Aorta (tissue), 5 donors: ENCODE data around the gene TNRC18. TPM values are rescaled to one million over a fixed set of nuclear protein-coding genes. Genes with fewer than 3 reads are reported as not detected.
"Not testable (repeated sequence)": the region's sequence is repeated elsewhere in the genome, so short reads cannot be mapped to it uniquely, and the experiment has no call there.

Experiments used
- ATAC-seq: fragments of 200-7000 bp; cut with Tn5 transposase; one replicate; pipeline ENCODE4 v1.9.1; 2022; ENCODE audit warnings: moderate library complexity; ENCODE audit not compliant: low FRiP score
- DNase-seq, 2 donors: peaks; one replicate each; pipeline ENCODE4 v3.0.0-alpha.2; 2020
- H3K27ac ChIP-seq, 2 donors: one replicate each; pipeline ENCODE4 v1.5.1; 2013; ENCODE audit warnings: low read length in 2 of 2, mild to moderate bottlenecking in 2 of 2, moderate library complexity in 2 of 2, control low read depth in 1 of 2, inconsistent platforms in 1 of 2, low read depth in 1 of 2
- H3K27me3 ChIP-seq, 2 donors: one replicate each; pipeline ENCODE4 v1.6.1; 2013; ENCODE audit warnings: control low read depth in 1 of 2, low read length in 1 of 2, mild to moderate bottlenecking in 1 of 2, moderate library complexity in 1 of 2; ENCODE audit not compliant: insufficient read depth in 2 of 2, control insufficient read depth in 1 of 2
- H3K36me3 ChIP-seq, 2 donors: one replicate each; pipeline ENCODE4 v1.6.1; 2013; ENCODE audit warnings: control low read depth in 1 of 2, low read length in 1 of 2, mild to moderate bottlenecking in 1 of 2; ENCODE audit not compliant: insufficient read depth in 2 of 2, control insufficient read depth in 1 of 2
- H3K4me1 ChIP-seq, 2 donors: one replicate each; pipeline ENCODE4 v1.6.1; 2013; ENCODE audit warnings: low read length in 2 of 2, control low read depth in 1 of 2, mild to moderate bottlenecking in 1 of 2, moderate library complexity in 1 of 2; ENCODE audit not compliant: insufficient read depth in 2 of 2, control insufficient read depth in 1 of 2
- H3K4me3 ChIP-seq, 2 donors: one replicate each; pipeline ENCODE4 v1.5.1; 2013; ENCODE audit warnings: low read length in 2 of 2, control low read depth in 1 of 2, mild to moderate bottlenecking in 1 of 2
- H3K9me3 ChIP-seq: one replicate; pipeline ENCODE4 v1.6.1; 2013; ENCODE audit warnings: mild to moderate bottlenecking, low read length; ENCODE audit not compliant: control insufficient read depth
- WGBS, 2 donors: extraction: QIAGEN DNeasy Blood & Tissue Kit; methylation state at CpG; one replicate each; pipeline ENCODE4 v1.1.7; 2013; 5-methylcytosine and 5-hydroxymethylcytosine counted together
- intact Hi-C, 2 donors: fragments of 100-400 bp; cut with DNase I; formaldehyde crosslinking; loops; one replicate each; pipeline versions ENCODE4 v1.14.2 to v1.15.0; 2022
- polyA plus RNA-seq, 2 donors: library from polyadenylated mRNA; stranded (reverse); fragments of 200-250 nt; gene quantifications; one replicate each; pipeline ENCODE4 v1.2.3, GENCODE V29; 2013
- total RNA-seq, 2 donors: library from RNA; stranded (reverse); fragmentation: NEBNext Ultra II Directional; extraction: Animal tissue kit (Norgen Biotek cat#: 25700); gene quantifications; one replicate each; pipeline ENCODE4 v1.2.1, GENCODE V29; 2021
- donor health status: healthy with polysubstance abuse.
- donor health status: Bipolar disorder and iron deficiency.
- donor health status: DM: no; HTN: no; CAD: no.
- donor health status: DM: no; HTN: no; CAD: no.
- donor health status: DM: yes; HTN: yes; CAD: no.

TNRC18 gene
- total and polyA plus RNA-seq, 4 donors: 41.8 to 132 (median 78.2) TPM

DNA sequence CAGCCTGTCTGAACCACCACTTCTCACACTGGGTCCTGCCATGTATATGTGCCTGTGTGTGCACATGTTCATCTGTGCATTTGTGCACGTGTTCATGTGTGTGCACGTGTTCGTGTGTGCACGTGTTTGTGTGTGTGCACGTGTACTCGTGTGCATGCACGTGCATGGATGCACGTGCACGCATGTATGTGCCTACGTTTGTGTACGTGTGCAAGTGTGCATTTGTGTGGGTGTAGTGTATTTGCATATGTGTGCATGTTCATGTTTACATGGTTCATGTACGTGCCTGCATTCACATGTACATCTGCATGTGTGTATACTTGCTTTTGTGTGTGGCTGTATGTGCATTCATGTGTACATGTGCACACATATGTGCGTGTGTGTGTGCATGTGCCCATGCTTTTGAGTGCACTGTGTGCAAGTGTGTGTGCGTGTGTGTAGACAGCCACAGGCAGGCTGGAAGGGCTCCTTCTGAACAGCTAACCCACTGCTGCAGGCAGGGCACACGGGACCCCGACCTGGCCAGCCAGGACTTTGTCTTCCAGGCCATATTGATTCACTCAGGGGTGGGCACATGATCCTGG is 112.7 kb downstream of the TNRC18 start:
- ATAC-seq (no peak), DNase-seq (no peak)
- peaks cover 0 to 14% of the 10 kb centered on the region in 2 donors for H3K36me3 ChIP-seq
- H3K9me3 ChIP-seq: no peaks in the 10 kb centered on the region
- no peaks in the 10 kb centered on the region for H3K4me1 ChIP-seq
- WGBS, 2 donors: 88 to 92% methylated on average over 16 of the region's 16 CpGs
- intact Hi-C loops: no loop called here
- no peaks in the 10 kb centered on the region for H3K27me3 ChIP-seq
- no peak overlapping the region for H3K27ac ChIP-seq
- no peak overlapping the region for H3K4me3 ChIP-seq

DNA sequence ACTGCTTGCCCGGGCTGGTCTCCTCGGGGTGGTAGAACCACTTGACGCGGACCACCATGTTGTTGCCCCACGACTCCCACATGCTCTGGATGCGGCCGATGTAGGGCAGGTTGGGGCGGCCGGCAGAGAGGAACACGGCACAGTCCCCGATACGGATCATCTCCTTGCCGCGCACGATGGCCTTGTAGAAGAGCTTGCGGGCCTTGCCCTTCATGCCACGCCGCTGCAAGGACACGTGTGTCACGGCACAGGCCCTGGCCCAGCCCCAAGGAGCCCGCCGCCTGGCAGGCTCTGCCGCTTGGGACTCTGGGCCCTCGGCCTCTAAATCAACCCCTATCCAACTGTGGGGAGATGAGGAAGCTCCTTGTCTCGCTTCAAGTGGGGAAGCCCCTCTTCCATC is 114.5 kb downstream of the TNRC18 start:
- intact Hi-C loops: no loop called here
- no peaks in the 10 kb centered on the region for H3K9me3 ChIP-seq
- WGBS, 2 donors: 93 to 94% methylated on average over 25 of the region's 25 CpGs
- H3K27me3 ChIP-seq: no peaks in the 10 kb centered on the region
- no peak overlapping the region for H3K4me3 ChIP-seq
- no peak for ATAC-seq
- H3K36me3 ChIP-seq: peaks cover 0 to 13% of the 10 kb centered on the region in 2 donors
- no peaks in the 10 kb centered on the region for H3K4me1 ChIP-seq
- H3K27ac ChIP-seq: no peak overlapping the region
- no peak for DNase-seq

DNA sequence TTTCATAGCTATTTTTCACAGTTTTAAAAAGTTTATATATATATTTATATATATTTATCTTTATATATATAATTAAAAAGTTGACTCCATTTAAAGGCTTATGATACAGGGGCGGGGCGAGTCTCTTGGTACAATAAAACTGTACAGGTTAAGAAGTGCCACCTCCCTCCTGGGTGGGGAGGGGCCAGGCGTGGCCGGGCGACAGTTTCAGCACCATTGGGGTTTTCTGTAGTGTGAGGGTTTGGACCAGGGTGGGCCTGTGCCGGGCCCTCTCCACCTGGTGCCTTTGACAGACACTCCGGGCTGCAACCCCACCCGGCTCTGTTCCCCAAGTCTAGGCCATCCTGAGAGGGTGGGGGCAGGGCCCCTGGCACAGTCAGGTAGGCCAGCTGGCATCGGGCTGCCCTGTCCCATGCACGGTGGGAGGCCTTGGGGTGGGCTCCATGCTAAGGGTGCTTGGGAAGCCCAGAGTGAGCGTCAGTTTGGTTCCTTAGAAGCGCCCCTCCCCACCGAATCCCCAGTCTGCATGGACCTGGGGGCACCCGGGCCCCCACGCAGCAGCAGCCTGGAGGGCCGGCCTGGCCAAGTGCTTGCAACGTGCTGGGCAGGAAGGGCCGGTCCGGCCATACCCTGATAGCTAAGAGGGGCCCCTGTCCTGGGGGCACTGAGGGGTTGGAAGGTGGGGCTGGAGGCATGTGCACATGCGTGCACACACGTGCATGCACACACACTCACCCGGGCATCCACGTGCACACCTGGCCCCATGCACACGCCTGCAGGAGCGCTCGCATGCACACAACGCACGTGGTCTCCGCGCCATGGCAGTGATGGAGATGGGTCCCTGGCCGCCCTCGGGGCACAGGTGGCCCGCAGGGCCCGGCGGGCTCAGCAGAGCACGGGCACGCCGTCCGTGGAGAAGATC is 116.2 kb downstream of the TNRC18 start:
- peak; percentile 3 for ATAC-seq
- intact Hi-C loops, H3K4me1 ChIP-seq, H3K9me3 ChIP-seq, H3K27ac ChIP-seq, H3K27me3 ChIP-seq, H3K4me3 ChIP-seq, DNase-seq: not testable (repeated sequence)
- WGBS, 2 donors: 89 to 90% methylated on average over 34 to 39 of the region's 39 CpGs
- peaks cover 0 to 13% of the 10 kb centered on the region in 2 donors for H3K36me3 ChIP-seq

DNA sequence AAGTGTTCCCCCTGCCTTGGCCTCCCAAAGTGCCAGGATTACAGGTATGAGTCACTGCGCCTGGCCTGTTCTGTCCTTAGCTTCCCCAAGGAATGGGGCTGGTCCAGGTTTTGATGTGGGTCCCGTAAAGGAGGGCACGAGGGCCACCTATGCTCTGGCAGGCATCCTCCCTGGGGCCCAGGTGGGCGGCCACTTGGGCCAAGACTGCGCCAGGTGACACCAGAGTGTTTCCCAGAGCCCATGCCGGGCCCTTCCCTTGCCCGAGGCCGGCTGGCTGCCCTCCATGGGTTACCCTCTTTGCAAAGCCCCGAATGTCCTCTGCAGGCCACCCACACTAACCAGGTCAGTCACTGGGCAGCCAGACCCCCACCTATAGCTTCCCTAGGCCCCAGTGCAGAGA is 118.6 kb downstream of the TNRC18 start:
- H3K4me3 ChIP-seq, ATAC-seq, H3K4me1 ChIP-seq, intact Hi-C loops, H3K36me3 ChIP-seq, H3K27ac ChIP-seq, DNase-seq, H3K27me3 ChIP-seq, H3K9me3 ChIP-seq: not testable (repeated sequence)
- WGBS, 2 donors: 89 to 90% methylated on average over 9 of the region's 9 CpGs

DNA sequence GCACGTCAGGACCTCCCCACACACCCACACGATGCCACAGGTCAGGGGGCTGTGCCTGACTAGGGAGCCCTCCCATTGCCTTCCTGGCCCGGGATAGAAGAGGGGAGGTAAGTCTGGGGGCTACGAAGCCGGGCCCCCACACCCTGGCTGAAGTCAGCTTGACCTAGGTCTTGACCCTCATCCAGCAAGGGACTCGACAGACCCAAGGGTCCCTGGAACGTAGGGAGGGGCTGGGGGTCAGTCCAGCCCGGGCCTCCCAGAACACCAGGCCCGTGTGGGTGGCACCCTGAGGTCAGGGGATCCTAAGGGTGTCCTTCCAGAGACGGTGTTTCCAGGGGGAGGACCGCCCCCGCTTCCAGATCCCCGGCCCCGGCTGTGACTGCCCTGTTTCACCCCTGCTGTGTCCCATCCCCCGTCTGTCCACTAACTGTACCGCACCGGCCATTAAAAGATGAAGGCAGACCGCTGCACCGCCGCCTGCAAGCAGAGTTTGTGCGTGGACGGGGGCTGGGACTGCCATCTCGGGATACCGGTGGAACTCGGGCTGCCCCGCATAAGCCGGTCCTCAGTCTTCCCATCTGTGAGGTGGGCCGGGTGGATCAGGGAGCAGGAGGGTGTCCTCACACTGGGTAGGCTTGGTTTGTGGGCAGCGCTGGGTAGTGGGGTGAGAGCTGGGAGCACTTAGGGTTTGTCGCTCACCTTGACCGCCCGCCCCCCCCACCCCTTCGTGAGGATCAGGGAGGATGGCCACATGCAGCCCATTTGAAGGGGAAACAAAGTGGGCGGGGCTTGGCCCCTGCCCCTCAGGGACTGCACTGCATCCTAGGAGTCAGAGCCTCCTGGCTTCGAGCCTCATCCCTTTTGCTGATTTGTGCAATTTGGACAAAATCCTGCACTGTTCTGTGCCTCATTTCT is 119.8 kb downstream of the TNRC18 start:
- DNase-seq: no peak
- 60 to 66% methylated on average over 35 of the region's 35 CpGs for WGBS, 2 donors
- H3K36me3 ChIP-seq: peaks cover 0 to 8% of the 10 kb centered on the region in 2 donors
- ATAC-seq: no peak
- no peaks in the 10 kb centered on the region for H3K9me3 ChIP-seq
- H3K27me3 ChIP-seq: no peaks in the 10 kb centered on the region
- H3K4me3 ChIP-seq: no peak overlapping the region
- no peak overlapping the region for H3K27ac ChIP-seq
- no peaks in the 10 kb centered on the region for H3K4me1 ChIP-seq
- intact Hi-C loops: no loop called here

DNA sequence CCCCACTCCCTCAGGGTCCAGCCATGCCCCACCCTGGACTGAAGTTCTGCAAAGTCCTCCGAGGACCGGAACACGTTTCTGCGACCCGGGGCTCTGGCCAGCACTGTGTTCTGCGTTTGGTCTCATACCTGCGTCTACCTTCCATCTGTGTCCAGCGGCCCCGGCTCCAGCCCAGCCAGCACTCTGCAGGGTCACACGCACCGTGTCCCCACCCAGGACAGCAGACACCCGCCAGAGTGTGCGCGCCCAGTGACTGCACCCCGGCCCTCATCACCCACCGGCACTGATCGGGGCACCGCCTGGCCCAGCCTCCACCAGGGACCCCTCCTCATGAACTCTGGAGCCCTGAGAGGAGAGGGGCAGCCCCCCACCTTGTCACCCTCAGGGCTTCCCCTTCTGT is 120.6 kb downstream of the TNRC18 start:
- H3K9me3 ChIP-seq: no peaks in the 10 kb centered on the region
- H3K4me3 ChIP-seq: no peak overlapping the region
- no peaks in the 10 kb centered on the region for H3K27me3 ChIP-seq
- no peaks in the 10 kb centered on the region for H3K4me1 ChIP-seq
- H3K36me3 ChIP-seq: peaks cover 0 to 5% of the 10 kb centered on the region in 2 donors
- ATAC-seq: no peak
- no peak for DNase-seq
- intact Hi-C loops: no loop called here
- WGBS, 2 donors: 77 to 81% methylated on average over 18 of the region's 18 CpGs
- no peak overlapping the region for H3K27ac ChIP-seq

DNA sequence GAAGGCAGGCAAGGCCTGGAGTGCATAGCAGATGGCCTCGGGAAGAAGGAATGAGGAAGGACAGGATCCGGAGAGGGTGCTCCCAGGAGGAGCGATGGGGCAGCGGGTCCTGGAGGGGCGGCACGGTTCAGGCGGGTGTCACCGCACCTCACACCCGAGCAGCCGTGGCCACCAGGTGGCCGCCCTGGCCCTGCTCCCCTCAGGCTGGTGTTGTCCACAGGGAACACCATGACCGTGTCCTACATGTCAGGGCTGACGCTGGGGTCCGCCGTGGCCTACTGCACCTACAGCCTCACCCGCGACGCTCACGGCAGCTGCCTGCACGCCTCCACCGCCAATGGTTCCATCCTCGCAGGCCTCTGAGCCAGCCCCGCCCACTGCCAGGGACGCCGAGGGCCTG is 121.1 kb downstream of the TNRC18 start:
- Histone ChIP-seq H3K27me3 (no peaks in the 10 kb centered on the region), H3K9me3 (no peaks in the 10 kb centered on the region), H3K4me3 (no peak overlapping the region), H3K36me3 (peaks cover 0 to 2% of the 10 kb centered on the region in 2 donors), H3K4me1 (no peaks in the 10 kb centered on the region), H3K27ac (no peak overlapping the region)
- 66 to 68% methylated on average over 25 of the region's 25 CpGs for WGBS, 2 donors
- intact Hi-C loops: no loop called here
- ATAC-seq (no peak), DNase-seq (no peak)

DNA sequence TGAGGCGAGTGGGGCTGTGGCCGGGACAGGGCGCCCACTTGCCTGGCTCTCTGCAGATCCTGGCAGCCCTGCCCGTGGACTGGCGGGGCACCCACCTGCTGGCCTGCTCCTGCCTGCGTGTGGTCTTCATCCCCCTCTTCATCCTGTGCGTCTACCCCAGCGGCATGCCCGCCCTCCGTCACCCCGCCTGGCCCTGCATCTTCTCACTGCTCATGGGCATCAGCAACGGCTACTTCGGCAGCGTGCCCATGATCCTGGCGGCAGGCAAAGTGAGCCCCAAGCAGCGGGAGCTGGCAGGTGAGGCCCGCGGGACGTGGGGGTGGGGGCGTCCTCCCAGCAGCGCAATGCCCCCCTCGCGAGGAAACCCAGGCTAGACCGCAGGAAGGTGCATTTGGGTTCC is 123.3 kb downstream of the TNRC18 start:
- 89 to 91% methylated on average over 24 of the region's 24 CpGs for WGBS, 2 donors
- H3K27ac ChIP-seq: no peak overlapping the region
- H3K36me3 ChIP-seq: no peaks in the 10 kb centered on the region
- intact Hi-C loops: no loop called here
- H3K9me3 ChIP-seq: no peaks in the 10 kb centered on the region
- no peak overlapping the region for H3K4me3 ChIP-seq
- no peaks in the 10 kb centered on the region for H3K27me3 ChIP-seq
- H3K4me1 ChIP-seq: no peaks in the 10 kb centered on the region
- ATAC-seq (no peak), DNase-seq (no peak)
